Suprapubic skin (tissue), 4 donors: Measurements from ENCODE around the gene ADAM19. TPM values are rescaled to one million over a fixed set of nuclear protein-coding genes. Genes with fewer than 3 reads are reported as not detected.

Experiments used
- DNase-seq, 2 donors: peaks; one replicate each; pipeline ENCODE4 v3.0.0-alpha.2; 2019; ENCODE audit warnings: low spot score in 2 of 2
- H3K27ac ChIP-seq: fragments of 200-600 bp; sonication (generic); one replicate; pipeline ENCODE4 v1.5.1; 2019
- H3K27me3 ChIP-seq: fragments of 200-600 bp; sonication (generic); one replicate; pipeline ENCODE4 v1.5.1; 2019
- H3K36me3 ChIP-seq: fragments of 200-600 bp; sonication (generic); one replicate; pipeline ENCODE4 v1.5.1; 2019
- H3K4me1 ChIP-seq: fragments of 200-600 bp; sonication (generic); one replicate; pipeline ENCODE4 v1.5.1; 2019
- H3K4me3 ChIP-seq: fragments of 200-600 bp; sonication (generic); one replicate; pipeline ENCODE4 v1.5.1; 2019; ENCODE audit warnings: mild to moderate bottlenecking
- H3K9me3 ChIP-seq: fragments of 200-600 bp; sonication (generic); one replicate; pipeline ENCODE4 v1.5.1; 2019
- EP300 ChIP-seq: sonication (generic); formaldehyde crosslinking; IDR thresholded peaks from one replicate; pipeline ENCODE4 v1.6.1; 2017; ENCODE audit warnings: antibody characterized with exemption
- POLR2A ChIP-seq, 2 donors: fragments of 450-650 bp; IDR thresholded peaks; one replicate each; pipeline ENCODE4 v1.6.1; 2017; ENCODE audit warnings: antibody characterized with exemption in 2 of 2, mild to moderate bottlenecking in 2 of 2, moderate library complexity in 2 of 2
- POLR2AphosphoS5 ChIP-seq, 3 donors: sonication (generic); formaldehyde crosslinking; IDR thresholded peaks; one replicate each; pipeline ENCODE4 v1.6.1; 2017; ENCODE audit warnings: antibody characterized with exemption in 3 of 3
- WGBS: methylation state at CpG from one replicate; pipeline ENCODE4 v1.1.5; 2018; 5-methylcytosine and 5-hydroxymethylcytosine counted together
- total RNA-seq, 4 donors: library from RNA; depleted of rRNA; stranded (reverse); fragments of >200 nt; gene quantifications; one replicate each; pipeline ENCODE4 v1.1.0, GENCODE V29; 2016
- TF ChIP-seq, protein P1 (sequence below), 2 donors: fragments of 200-600 bp in 1 of 2; fragments of 450-650 bp in 1 of 2; sonication (generic) in 1 of 2; IDR thresholded peaks; one replicate each; pipeline ENCODE4 v1.5.1; 2016 to 2019; ENCODE audit warnings: antibody characterized with exemption in 2 of 2, mild to moderate bottlenecking in 1 of 2, moderate library complexity in 1 of 2

The ADAM19 gene
- total RNA-seq, 4 donors from 2014 or later, result 0.42 to 2.6 (median 1.3) TPM

GRCh38 chr5:157600252-157600651, 24.7 kb upstream of the ADAM19 start:
- no peak overlapping the region for H3K27ac ChIP-seq
- no peak overlapping the region for H3K4me3 ChIP-seq
- no peaks in the 10 kb centered on the region for H3K27me3 ChIP-seq
- no peaks in the 10 kb centered on the region for H3K4me1 ChIP-seq
- H3K9me3 ChIP-seq, result no peaks in the 10 kb centered on the region
- no peaks in the 10 kb centered on the region for H3K36me3 ChIP-seq
- DNase-seq, result no peak
- TF ChIP-seq, protein P1, sequence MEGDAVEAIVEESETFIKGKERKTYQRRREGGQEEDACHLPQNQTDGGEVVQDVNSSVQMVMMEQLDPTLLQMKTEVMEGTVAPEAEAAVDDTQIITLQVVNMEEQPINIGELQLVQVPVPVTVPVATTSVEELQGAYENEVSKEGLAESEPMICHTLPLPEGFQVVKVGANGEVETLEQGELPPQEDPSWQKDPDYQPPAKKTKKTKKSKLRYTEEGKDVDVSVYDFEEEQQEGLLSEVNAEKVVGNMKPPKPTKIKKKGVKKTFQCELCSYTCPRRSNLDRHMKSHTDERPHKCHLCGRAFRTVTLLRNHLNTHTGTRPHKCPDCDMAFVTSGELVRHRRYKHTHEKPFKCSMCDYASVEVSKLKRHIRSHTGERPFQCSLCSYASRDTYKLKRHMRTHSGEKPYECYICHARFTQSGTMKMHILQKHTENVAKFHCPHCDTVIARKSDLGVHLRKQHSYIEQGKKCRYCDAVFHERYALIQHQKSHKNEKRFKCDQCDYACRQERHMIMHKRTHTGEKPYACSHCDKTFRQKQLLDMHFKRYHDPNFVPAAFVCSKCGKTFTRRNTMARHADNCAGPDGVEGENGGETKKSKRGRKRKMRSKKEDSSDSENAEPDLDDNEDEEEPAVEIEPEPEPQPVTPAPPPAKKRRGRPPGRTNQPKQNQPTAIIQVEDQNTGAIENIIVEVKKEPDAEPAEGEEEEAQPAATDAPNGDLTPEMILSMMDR (IDR thresholded peaks at IDR 0.05), result no peak
- TF ChIP-seq EP300 (no peak), POLR2A (IDR thresholded peaks at IDR 0.05) (no peak), POLR2AphosphoS5 (IDR thresholded peaks at IDR 0.05) (no peak)
- WGBS, result 90% methylated on average over 1 of the region's 1 CpG

- Histone ChIP-seq H3K9me3 (no peaks in the 10 kb centered on the region), H3K27me3 (no peaks in the 10 kb centered on the region), H3K4me1 (no peaks in the 10 kb centered on the region), H3K27ac (no peak overlapping the region), H3K36me3 (no peaks in the 10 kb centered on the region), H3K4me3 (no peak overlapping the region)
- no peak for TF ChIP-seq POLR2AphosphoS5 (IDR thresholded peaks at IDR 0.05)
- no peak for TF ChIP-seq EP300
- TF ChIP-seq, protein P1 (IDR thresholded peaks at IDR 0.05), result no peak
- TF ChIP-seq POLR2A (IDR thresholded peaks at IDR 0.05), result no peak
- WGBS, result 76% methylated on average over 3 of the region's 3 CpGs
- DNase-seq, result no peak
These were observed 24.0 kb upstream of the ADAM19 start for GRCh38 chr5:157599565-157599964.

DNA sequence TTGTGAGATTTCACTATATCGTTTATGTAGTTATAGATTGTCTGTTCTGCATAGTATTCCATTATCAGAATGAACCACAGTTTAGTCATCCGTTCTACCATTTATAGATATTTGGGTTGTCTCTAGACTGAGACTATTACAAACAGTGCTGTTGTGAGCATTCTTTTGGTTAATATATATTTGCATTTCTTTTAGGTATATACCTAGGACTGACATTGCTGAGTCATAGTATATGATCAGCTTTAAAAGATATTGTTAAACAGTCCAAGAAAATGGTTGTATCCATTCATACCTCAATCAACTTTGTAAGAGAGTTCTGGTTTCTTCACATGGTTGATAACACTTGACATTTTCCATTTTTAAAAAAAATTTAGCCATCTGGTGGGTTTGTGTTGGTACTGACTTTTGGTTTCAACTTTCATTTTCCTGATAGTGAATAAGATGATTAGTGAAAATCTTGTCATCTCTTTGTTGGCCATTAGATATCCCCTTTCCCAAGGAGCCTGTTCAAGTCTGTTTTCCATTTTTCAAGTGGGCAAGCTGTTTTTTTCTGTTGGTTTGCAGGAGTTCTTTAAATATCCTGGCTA, 22.9 kb upstream of the ADAM19 start:
- 94% methylated on average over 2 of the region's 2 CpGs for WGBS
- Histone ChIP-seq H3K4me3 (no peak overlapping the region), H3K27me3 (no peaks in the 10 kb centered on the region), H3K36me3 (no peaks in the 10 kb centered on the region), H3K9me3 (no peaks in the 10 kb centered on the region), H3K27ac (no peak overlapping the region), H3K4me1 (no peaks in the 10 kb centered on the region)
- DNase-seq, result no peak
- TF ChIP-seq EP300 (no peak), POLR2AphosphoS5 (IDR thresholded peaks at IDR 0.05) (no peak), POLR2A (IDR thresholded peaks at IDR 0.05) (no peak)
- TF ChIP-seq, protein P1 (IDR thresholded peaks at IDR 0.05), result no peak

DNA sequence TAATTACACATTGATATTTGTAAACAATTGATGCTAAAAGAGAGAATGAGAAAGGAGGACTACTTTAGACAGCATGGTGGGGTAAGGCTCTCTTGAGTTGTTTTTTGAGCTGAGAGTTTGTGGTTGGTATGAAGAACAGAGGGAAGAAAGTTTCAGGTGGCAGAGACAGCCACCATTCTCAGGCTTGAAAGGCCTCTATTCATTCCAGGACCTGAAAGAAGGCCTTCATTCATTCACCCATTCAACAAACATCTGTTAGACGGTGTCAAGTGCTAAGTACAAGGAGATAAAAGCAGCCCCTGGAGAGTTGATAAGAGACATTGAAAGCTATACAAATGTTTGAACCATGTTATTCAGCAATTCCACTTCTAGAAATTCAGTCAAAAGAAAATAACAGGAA, 21.7 kb upstream of the ADAM19 start:
- no peak for DNase-seq
- 74% methylated on average over 1 of the region's 1 CpG for WGBS
- H3K4me1 ChIP-seq, result no peaks in the 10 kb centered on the region
- no peaks in the 10 kb centered on the region for H3K27me3 ChIP-seq
- no peak overlapping the region for H3K4me3 ChIP-seq
- no peaks in the 10 kb centered on the region for H3K36me3 ChIP-seq
- H3K9me3 ChIP-seq, result no peaks in the 10 kb centered on the region
- TF ChIP-seq POLR2A (IDR thresholded peaks at IDR 0.05) (no peak), POLR2AphosphoS5 (IDR thresholded peaks at IDR 0.05) (no peak), EP300 (no peak)
- TF ChIP-seq, protein P1 (IDR thresholded peaks at IDR 0.05), result no peak
- no peak overlapping the region for H3K27ac ChIP-seq

- TF ChIP-seq EP300, result no peak
- Histone ChIP-seq H3K4me3 (no peak overlapping the region), H3K36me3 (no peaks in the 10 kb centered on the region), H3K27ac (no peak overlapping the region), H3K27me3 (no peaks in the 10 kb centered on the region), H3K4me1 (no peaks in the 10 kb centered on the region), H3K9me3 (no peaks in the 10 kb centered on the region)
- 79% methylated on average over 5 of the region's 5 CpGs for WGBS
- DNase-seq, result no peak
These were observed 20.9 kb upstream of the ADAM19 start for GRCh38 chr5:157596487-157596886.
